Mesendoderm (in vitro differentiated cells): ENCODE results near the gene KLHL6.

Experiments used
- DNase-seq: peaks from one replicate; pipeline ENCODE4 v3.0.0; 2013
- H2AK5ac ChIP-seq: 2 replicates; pipeline ENCODE4 v1.6.1; 2013; ENCODE audit warnings: low read length, inconsistent platforms
- H2BK120ac ChIP-seq: 2 replicates; pipeline ENCODE4 v1.6.1; 2013; ENCODE audit warnings: low read depth, mild to moderate bottlenecking, low read length, moderate library complexity, mixed read lengths
- H2BK15ac ChIP-seq: replicated peaks from 2 replicates; pipeline ENCODE4 v1.6.1; 2013; ENCODE audit warnings: low read depth, mild to moderate bottlenecking, moderate library complexity
- H2BK5ac ChIP-seq: 2 replicates; pipeline ENCODE4 v1.6.1; 2013; ENCODE audit warnings: low read length, inconsistent platforms
- H3K18ac ChIP-seq: 2 replicates; pipeline ENCODE4 v1.6.1; 2013; ENCODE audit warnings: mild to moderate bottlenecking, low read length, mixed read lengths
- H3K23ac ChIP-seq: one replicate; pipeline ENCODE4 v1.6.1; 2013; ENCODE audit warnings: low read length
- H3K27ac ChIP-seq: 2 replicates; pipeline ENCODE4 v1.5.1; 2013; ENCODE audit warnings: low read depth, mild to moderate bottlenecking, inconsistent platforms, low read length, moderate library complexity
- H3K27me3 ChIP-seq: 2 replicates; pipeline ENCODE4 v1.6.1; 2013; ENCODE audit warnings: low read length, control low read depth, mild to moderate bottlenecking, inconsistent platforms; ENCODE audit not compliant: insufficient read depth, poor library complexity
- H3K36me3 ChIP-seq: 2 replicates; pipeline ENCODE4 v1.6.1; 2013; ENCODE audit warnings: low read length, inconsistent platforms; ENCODE audit not compliant: control insufficient read depth, insufficient read depth
- H3K4ac ChIP-seq: one replicate; pipeline ENCODE4 v1.6.1; 2013; ENCODE audit warnings: low read depth, mild to moderate bottlenecking, low read length, moderate library complexity
- H3K4me1 ChIP-seq: 2 replicates; pipeline ENCODE4 v1.6.1; 2013; ENCODE audit warnings: low read depth, low read length, inconsistent platforms; ENCODE audit not compliant: control insufficient read depth
- H3K4me2 ChIP-seq: 2 replicates; pipeline ENCODE4 v1.6.1; 2013; ENCODE audit warnings: low read length
- H3K4me3 ChIP-seq: 2 replicates; pipeline ENCODE4 v1.5.1; 2013; ENCODE audit warnings: mild to moderate bottlenecking, low read length
- H3K56ac ChIP-seq: one replicate; pipeline ENCODE4 v1.6.1; 2013; ENCODE audit warnings: low read length
- H3K79me1 ChIP-seq: 2 replicates; pipeline ENCODE4 v1.6.1; 2013; ENCODE audit warnings: low read length, inconsistent platforms
- H3K79me2 ChIP-seq: 2 replicates; pipeline ENCODE4 v1.6.1; 2013; ENCODE audit warnings: mild to moderate bottlenecking, low read length; ENCODE audit not compliant: control insufficient read depth, insufficient read depth
- H3K9ac ChIP-seq: 2 replicates; pipeline ENCODE4 v1.6.1; 2013; ENCODE audit warnings: low read length, inconsistent platforms
- H4K5ac ChIP-seq: one replicate; pipeline ENCODE4 v1.6.1; 2013; ENCODE audit warnings: low read length
- H4K8ac ChIP-seq: one replicate; pipeline ENCODE4 v1.6.1; 2013; ENCODE audit warnings: low read depth, mild to moderate bottlenecking, control low read depth, low read length, moderate library complexity
- WGBS: extraction: QIAGEN DNeasy Blood & Tissue Kit; methylation state at CpG from one replicate; pipeline ENCODE4 v1.1.7; 2013; ENCODE audit warnings: low lambda C conversion rate, missing lambda C conversion rate; ENCODE audit not compliant: insufficient coverage; ENCODE audit errors: extremely low coverage; 5-methylcytosine and 5-hydroxymethylcytosine counted together

KLHL6 gene

GRCh38 chr3:183500981-183501704 is 54.4 kb downstream of the KLHL6 start:
- Histone ChIP-seq H3K4me2 (no peak overlapping the region), H4K8ac (no peak overlapping the region), H3K36me3 (no peaks in the 10 kb centered on the region), H3K18ac (no peak overlapping the region), H2BK5ac (no peak overlapping the region), H3K79me1 (no peaks in the 10 kb centered on the region), H3K4me3 (no peak overlapping the region), H3K27me3 (no peaks in the 10 kb centered on the region), H3K4me1 (no peaks in the 10 kb centered on the region), H3K56ac (no peak overlapping the region), H3K4ac (no peak overlapping the region), H3K79me2 (no peaks in the 10 kb centered on the region), H2AK5ac (no peak overlapping the region), H2BK15ac (no peak overlapping the region), H4K5ac (no peak overlapping the region), H3K27ac (no peak overlapping the region), H3K9ac (no peak overlapping the region), H2BK120ac (no peak overlapping the region), H3K23ac (no peak overlapping the region)
- DNase-seq: no peak
- WGBS: no CpG with 5 or more reads among the region's 15 CpGs

- H4K8ac ChIP-seq: no peak overlapping the region
- no peak overlapping the region for H2AK5ac ChIP-seq
- H2BK5ac ChIP-seq: no peak overlapping the region
- no peak overlapping the region for H3K23ac ChIP-seq
- no CpG with 5 or more reads among the region's 4 CpGs for WGBS
- no peak overlapping the region for H3K56ac ChIP-seq
- H4K5ac ChIP-seq: no peak overlapping the region
- no peak overlapping the region for H3K27ac ChIP-seq
- H3K4me3 ChIP-seq: no peak overlapping the region
- no peak overlapping the region for H2BK15ac ChIP-seq
- no peak overlapping the region for H3K4ac ChIP-seq
- no peaks in the 10 kb centered on the region for H3K79me2 ChIP-seq
- H3K36me3 ChIP-seq: no peaks in the 10 kb centered on the region
- no peaks in the 10 kb centered on the region for H3K27me3 ChIP-seq
- DNase-seq: no peak
- H2BK120ac ChIP-seq: no peak overlapping the region
- no peaks in the 10 kb centered on the region for H3K79me1 ChIP-seq
- no peak overlapping the region for H3K9ac ChIP-seq
- H3K18ac ChIP-seq: no peak overlapping the region
- H3K4me2 ChIP-seq: no peak overlapping the region
- H3K4me1 ChIP-seq: no peaks in the 10 kb centered on the region
Observed at GRCh38 chr3:183500319-183500718, 55.2 kb downstream of the KLHL6 start.

- Histone ChIP-seq H3K9ac (no peak overlapping the region), H4K8ac (no peak overlapping the region), H3K4me1 (no peaks in the 10 kb centered on the region), H3K27ac (no peak overlapping the region), H2AK5ac (no peak overlapping the region), H3K23ac (no peak overlapping the region), H3K27me3 (no peaks in the 10 kb centered on the region), H3K79me1 (no peaks in the 10 kb centered on the region), H3K18ac (no peak overlapping the region), H4K5ac (no peak overlapping the region), H3K4me2 (no peak overlapping the region), H3K4me3 (no peak overlapping the region), H3K4ac (no peak overlapping the region), H2BK5ac (no peak overlapping the region), H3K56ac (no peak overlapping the region), H2BK15ac (no peak overlapping the region), H2BK120ac (no peak overlapping the region), H3K36me3 (no peaks in the 10 kb centered on the region), H3K79me2 (no peaks in the 10 kb centered on the region)
- WGBS: no CpG with 5 or more reads among the region's 6 CpGs
- DNase-seq: no peak
Observed at GRCh38 chr3:183498634-183499033, 56.9 kb downstream of the KLHL6 start.

GRCh38 chr3:183497313-183497712 is 58.2 kb downstream of the KLHL6 start:
- WGBS: no CpG with 5 or more reads among the region's 3 CpGs
- H3K4me3 ChIP-seq: no peak overlapping the region

GRCh38 chr3:183496311-183496710 is 59.2 kb downstream of the KLHL6 start:
- Histone ChIP-seq H2BK5ac (no peak overlapping the region), H4K8ac (no peak overlapping the region), H3K4ac (no peak overlapping the region), H3K4me1 (no peaks in the 10 kb centered on the region), H3K36me3 (no peaks in the 10 kb centered on the region), H3K23ac (no peak overlapping the region), H3K4me3 (no peak overlapping the region), H2BK15ac (no peak overlapping the region), H3K79me2 (no peaks in the 10 kb centered on the region), H4K5ac (no peak overlapping the region), H2AK5ac (no peak overlapping the region), H3K9ac (no peak overlapping the region), H2BK120ac (no peak overlapping the region), H3K79me1 (no peaks in the 10 kb centered on the region), H3K4me2 (no peak overlapping the region), H3K27ac (no peak overlapping the region), H3K18ac (no peak overlapping the region), H3K27me3 (no peaks in the 10 kb centered on the region), H3K56ac (no peak overlapping the region)
- no CpG with 5 or more reads among the region's 1 CpG for WGBS
- DNase-seq: no peak

More at GRCh38 chr3:183497313-183497712, 58.2 kb downstream of the KLHL6 start:
- H3K56ac ChIP-seq: no peak overlapping the region
- no peaks in the 10 kb centered on the region for H3K27me3 ChIP-seq
- H2BK15ac ChIP-seq: no peak overlapping the region
- H4K5ac ChIP-seq: no peak overlapping the region
- no peak overlapping the region for H2BK5ac ChIP-seq
- H3K4me1 ChIP-seq: no peaks in the 10 kb centered on the region
- no peak overlapping the region for H3K27ac ChIP-seq
- no peak overlapping the region for H3K4ac ChIP-seq
- no peak overlapping the region for H3K18ac ChIP-seq
- no peak overlapping the region for H3K9ac ChIP-seq
- H3K23ac ChIP-seq: no peak overlapping the region
- no peak overlapping the region for H4K8ac ChIP-seq
- no peaks in the 10 kb centered on the region for H3K79me1 ChIP-seq
- no peak for DNase-seq
- no peak overlapping the region for H3K4me2 ChIP-seq
- H3K36me3 ChIP-seq: no peaks in the 10 kb centered on the region
- H3K79me2 ChIP-seq: no peaks in the 10 kb centered on the region
- no peak overlapping the region for H2BK120ac ChIP-seq
- no peak overlapping the region for H2AK5ac ChIP-seq

- Histone ChIP-seq H2AK5ac (no peak overlapping the region), H3K18ac (no peak overlapping the region), H3K56ac (no peak overlapping the region), H3K4me2 (no peak overlapping the region), H4K5ac (no peak overlapping the region), H3K36me3 (no peaks in the 10 kb centered on the region), H4K8ac (no peak overlapping the region), H2BK5ac (no peak overlapping the region), H3K4me3 (no peak overlapping the region), H3K27me3 (no peaks in the 10 kb centered on the region), H3K27ac (no peak overlapping the region), H3K79me1 (no peaks in the 10 kb centered on the region), H3K9ac (no peak overlapping the region), H3K79me2 (no peaks in the 10 kb centered on the region), H2BK15ac (no peak overlapping the region), H3K4me1 (no peaks in the 10 kb centered on the region), H3K4ac (no peak overlapping the region), H2BK120ac (no peak overlapping the region), H3K23ac (no peak overlapping the region)
- WGBS: no CpG with 5 or more reads among the region's 2 CpGs
- DNase-seq: no peak
Observed at GRCh38 chr3:183494341-183494740, 61.2 kb downstream of the KLHL6 start.
